Right lobe of liver (tissue), 6 donors: ENCODE results near the gene ANKS4B. TPM values are rescaled to one million over a fixed set of nuclear protein-coding genes. Genes with fewer than 3 reads are reported as not detected.

Experiments
- ATAC-seq, 4 donors: fragments of 200-7000 bp; cut with Tn5 transposase; one replicate each; pipeline ENCODE4 v1.9.1; 2020; ENCODE audit warnings: mild to moderate bottlenecking in 4 of 4, moderate library complexity in 4 of 4
- DNase-seq, 3 donors: peaks; one replicate each; pipeline ENCODE4 v3.0.0-alpha.2; 2020
- H3K27ac ChIP-seq, 3 donors: fragments of 200-600 bp; one replicate each; pipeline ENCODE4 v1.8.0; 2022
- H3K27me3 ChIP-seq, 2 donors: fragments of 200-600 bp; one replicate each; pipeline ENCODE4 v1.8.0; 2022
- H3K36me3 ChIP-seq, 4 donors: fragments of 200-600 bp; sonication (generic) in 1 of 4; one replicate each; pipeline versions ENCODE4 v1.5.1 to v1.8.0; 2017 to 2022; ENCODE audit warnings: control low read depth in 1 of 4
- H3K4me1 ChIP-seq, 4 donors: fragments of 200-600 bp; sonication (generic) in 1 of 4; one replicate each; pipeline versions ENCODE4 v1.5.1 to v1.8.0; 2017 to 2022; ENCODE audit warnings: control low read depth in 1 of 4
- H3K4me3 ChIP-seq, 3 donors: fragments of 200-600 bp; one replicate each; pipeline ENCODE4 v1.8.0; 2022
- H3K9me3 ChIP-seq, 4 donors: fragments of 200-600 bp; sonication (generic) in 1 of 4; one replicate each; pipeline versions ENCODE4 v1.5.1 to v1.8.0; 2017 to 2022; ENCODE audit warnings: control low read depth in 1 of 4
- POLR2A ChIP-seq: fragments of 450-650 bp; IDR thresholded peaks from one replicate; pipeline ENCODE4 v1.6.1; 2017; ENCODE audit warnings: antibody characterized with exemption, mild to moderate bottlenecking
- WGBS: methylation state at CpG from one replicate; pipeline ENCODE4 v1.1.6; 2018; ENCODE audit warnings: low coverage, low lambda C conversion rate; ENCODE audit not compliant: insufficient coverage; ENCODE audit errors: missing lambda C conversion rate; 5-methylcytosine and 5-hydroxymethylcytosine counted together
- intact Hi-C, 2 donors: fragments of 100-400 bp; cut with DNase I; formaldehyde crosslinking; loops; one replicate each; pipeline versions ENCODE4 v1.11.2 to v1.14.1; 2022
- long read RNA-seq: library from polyadenylated mRNA; unstranded; transcript quantifications from one replicate; pipeline ENCODE4 v2.0.0, GENCODE V29; 2019
- total RNA-seq, 6 experiments: library from RNA; depleted of rRNA in 2 of 6; stranded (reverse); fragments of >200 nt in 2 of 6; fragmentation: NEBNext Ultra II Directional in 3 of 6; extraction: Animal tissue kit (Norgen Biotek cat#: 25700) in 3 of 6; gene quantifications; one replicate each; pipeline versions ENCODE4 v1.1.0 to v1.2.4, GENCODE V29; 2016 to 2023
- TF ChIP-seq, protein P1 (sequence below), 4 donors: fragments of 200-600 bp in 3 of 4; fragments of 450-650 bp in 1 of 4; IDR thresholded peaks; one replicate each; pipeline versions ENCODE4 v1.5.1 to v1.8.0; 2016 to 2022; ENCODE audit warnings: antibody characterized with exemption in 4 of 4, mild to moderate bottlenecking in 2 of 4
- donor health status: DM: no; HTN: yes; CAD: no.
- donor health status: DM: no; HTN: no; CAD: no.
- donor health status: DM: no; HTN: no; CAD: no.
- donor health status: DM: no; HTN: yes; CAD: no.
- donor health status: DM: no; HTN: yes; CAD: no.

The ANKS4B gene, protein sequence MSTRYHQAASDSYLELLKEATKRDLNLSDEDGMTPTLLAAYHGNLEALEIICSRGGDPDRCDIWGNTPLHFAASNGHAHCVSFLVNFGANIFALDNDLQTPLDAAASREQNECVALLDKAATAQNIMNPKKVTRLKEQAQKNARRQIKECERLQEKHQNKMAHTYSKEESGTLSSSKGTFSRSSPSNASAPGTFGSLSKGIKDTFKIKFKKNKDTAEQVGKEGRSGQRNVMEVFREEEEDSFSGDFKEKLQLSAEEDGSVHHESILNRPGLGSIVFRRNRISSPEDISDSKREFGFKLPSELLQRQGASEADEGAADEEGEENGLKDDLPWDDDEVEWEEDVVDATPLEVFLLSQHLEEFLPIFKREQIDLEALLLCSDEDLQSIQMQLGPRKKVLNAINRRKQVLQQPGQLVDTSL
- 10 to 100 TPM in 5 of 6 experiments, 1 to 10 TPM in 1; 10.0 to 16.3 (median 11.4) TPM for total RNA-seq
- long read RNA-seq, full-length matches to known transcripts = 7 of 10 reads
- long read RNA-seq, partial matches to known transcripts = 0 of 10 reads
- long read RNA-seq, other reads (novel, unspliced or antisense) = 3 of 10 reads

GRCh38 chr16:21233521-21234150 is at the start of gene ANKS4B:
TSS of gene ANKS4B (plus strand) at chr16:21233699. CDS start at chr16:21233738, 39 bp downstream.
- H3K9me3 ChIP-seq = no peaks in the 10 kb centered on the region
- peak; percentile 72 for TF ChIP-seq POLR2A
- TF ChIP-seq, protein P1, sequence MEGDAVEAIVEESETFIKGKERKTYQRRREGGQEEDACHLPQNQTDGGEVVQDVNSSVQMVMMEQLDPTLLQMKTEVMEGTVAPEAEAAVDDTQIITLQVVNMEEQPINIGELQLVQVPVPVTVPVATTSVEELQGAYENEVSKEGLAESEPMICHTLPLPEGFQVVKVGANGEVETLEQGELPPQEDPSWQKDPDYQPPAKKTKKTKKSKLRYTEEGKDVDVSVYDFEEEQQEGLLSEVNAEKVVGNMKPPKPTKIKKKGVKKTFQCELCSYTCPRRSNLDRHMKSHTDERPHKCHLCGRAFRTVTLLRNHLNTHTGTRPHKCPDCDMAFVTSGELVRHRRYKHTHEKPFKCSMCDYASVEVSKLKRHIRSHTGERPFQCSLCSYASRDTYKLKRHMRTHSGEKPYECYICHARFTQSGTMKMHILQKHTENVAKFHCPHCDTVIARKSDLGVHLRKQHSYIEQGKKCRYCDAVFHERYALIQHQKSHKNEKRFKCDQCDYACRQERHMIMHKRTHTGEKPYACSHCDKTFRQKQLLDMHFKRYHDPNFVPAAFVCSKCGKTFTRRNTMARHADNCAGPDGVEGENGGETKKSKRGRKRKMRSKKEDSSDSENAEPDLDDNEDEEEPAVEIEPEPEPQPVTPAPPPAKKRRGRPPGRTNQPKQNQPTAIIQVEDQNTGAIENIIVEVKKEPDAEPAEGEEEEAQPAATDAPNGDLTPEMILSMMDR (IDR thresholded peaks at IDR 0.05) = no peak
- no peaks in the 10 kb centered on the region for H3K27me3 ChIP-seq
- ATAC-seq (peak; percentile 88 to 96 (median 92)), DNase-seq (peak in 2 of 3 donors; percentile 24 to 81)
- intact Hi-C loops = no loop called here
- H3K4me3 ChIP-seq = peak within 1 kb of the TSS; percentile 41 to 67 (median 62)
- peak within 1 kb of the TSS; percentile 67 to 89 (median 82) for H3K27ac ChIP-seq
- H3K4me1 ChIP-seq = peaks cover 0 to 16% (median 7%) of the 10 kb centered on the region in 4 donors
- H3K36me3 ChIP-seq = no peaks in the 10 kb centered on the region
- 30% methylated on average over 10 of the region's 11 CpGs for WGBS

GRCh38 chr16:21183995-21184394 is 49.5 kb upstream of the ANKS4B start:
- TF ChIP-seq POLR2A = no peak
- TF ChIP-seq, protein P1 (IDR thresholded peaks at IDR 0.05) = no peak
- H3K4me3 ChIP-seq = no peak overlapping the region
- WGBS = 69% methylated on average over 3 of the region's 3 CpGs
- intact Hi-C loops = no loop called here
- H3K9me3 ChIP-seq = no peaks in the 10 kb centered on the region
- no peak for ATAC-seq
- DNase-seq = no peak
- H3K4me1 ChIP-seq = no peaks in the 10 kb centered on the region
- no peaks in the 10 kb centered on the region for H3K36me3 ChIP-seq
- no peaks in the 10 kb centered on the region for H3K27me3 ChIP-seq
- no peak overlapping the region for H3K27ac ChIP-seq

GRCh38 chr16:21184834-21185233 is 48.7 kb upstream of the ANKS4B start:
- DNase-seq (no peak), ATAC-seq (no peak)
- intact Hi-C loops = loop anchor here in 1 of 2 donors (5.0 kb wide), 1 partner anchor 92 kb away; the partner anchor contains the start of gene CRYM
- H3K27ac ChIP-seq = no peak overlapping the region
- 67% methylated on average over 1 of the region's 3 CpGs for WGBS
- TF ChIP-seq POLR2A = no peak
- TF ChIP-seq, protein P1 (IDR thresholded peaks at IDR 0.05) = no peak
- H3K36me3 ChIP-seq = no peaks in the 10 kb centered on the region
- no peak overlapping the region for H3K4me3 ChIP-seq
- H3K27me3 ChIP-seq = no peaks in the 10 kb centered on the region
- H3K9me3 ChIP-seq = no peaks in the 10 kb centered on the region
- H3K4me1 ChIP-seq = no peaks in the 10 kb centered on the region

GRCh38 chr16:21185659-21186325 is 47.7 kb upstream of the ANKS4B start:
- TF ChIP-seq, protein P1 (IDR thresholded peaks at IDR 0.05) = no peak
- no peak for TF ChIP-seq POLR2A
- Histone ChIP-seq H3K36me3 (no peaks in the 10 kb centered on the region), H3K4me3 (no peak overlapping the region), H3K27me3 (no peaks in the 10 kb centered on the region), H3K9me3 (no peaks in the 10 kb centered on the region), H3K27ac (no peak overlapping the region), H3K4me1 (no peaks in the 10 kb centered on the region)
- DNase-seq (no peak), ATAC-seq (no peak)
- WGBS = 78% methylated on average over 12 of the region's 12 CpGs
- intact Hi-C loops = loop anchor here in 1 of 2 donors (5.0 kb wide), 1 partner anchor 92 kb away; the partner anchor contains the start of gene CRYM
